ENCODE results near the gene LAMC2.

GRCh38 chr1:183178545-183178944 is 7.5 kb upstream of the LAMC2 start:
- TF ChIP-seq NFIC (IDR thresholded peaks at IDR 0.05) (no peak), CEBPB (IDR thresholded peaks at IDR 0.05) (0 out of 2 replicates have a peak, but pooled peaks have one; percentile 40), TAF1 (IDR thresholded peaks at IDR 0.05; ENCODE audit: low read depth) (no peak), ZBTB7A (IDR thresholded peaks at IDR 0.05; ENCODE audit: low read depth) (no peak), YY1 (IDR thresholded peaks at IDR 0.05; ENCODE audit: low read depth) (no peak), MAX (IDR thresholded peaks at IDR 0.05) (no peak), TCF12 (IDR thresholded peaks at IDR 0.05; ENCODE audit: low read depth) (no peak), FOXM1 (IDR thresholded peaks at IDR 0.05; ENCODE audit: borderline replicate concordance, low read depth) (no peak), USF1 (IDR thresholded peaks at IDR 0.05) (no peak), RAD21 (IDR thresholded peaks at IDR 0.05; ENCODE audit: low read depth) (no peak), EGR1 (IDR thresholded peaks at IDR 0.05) (no peak), EP300 (IDR thresholded peaks at IDR 0.05; ENCODE audit: borderline replicate concordance) (no peak)
